Activated CD8-positive, alpha-beta memory T cell treated with anti-CD3 and anti-CD28 coated beads, Interleukin-2, amount 50 U/mL, for 24 hours (primary cell): Measurements from ENCODE around the gene STUB1.
A peak's percentile ranks its signal among the peaks of the same experiment; 100 is the strongest.
"Not testable (repeated sequence)": the region's sequence is repeated elsewhere in the genome, so short reads cannot be mapped to it uniquely, and the experiment has no call there.

Source experiments
- DNase-seq: peaks from one replicate; pipeline ENCODE4 v3.0.0-alpha.2; 2020; ENCODE audit errors: extremely low read depth

Gene STUB1

DNA sequence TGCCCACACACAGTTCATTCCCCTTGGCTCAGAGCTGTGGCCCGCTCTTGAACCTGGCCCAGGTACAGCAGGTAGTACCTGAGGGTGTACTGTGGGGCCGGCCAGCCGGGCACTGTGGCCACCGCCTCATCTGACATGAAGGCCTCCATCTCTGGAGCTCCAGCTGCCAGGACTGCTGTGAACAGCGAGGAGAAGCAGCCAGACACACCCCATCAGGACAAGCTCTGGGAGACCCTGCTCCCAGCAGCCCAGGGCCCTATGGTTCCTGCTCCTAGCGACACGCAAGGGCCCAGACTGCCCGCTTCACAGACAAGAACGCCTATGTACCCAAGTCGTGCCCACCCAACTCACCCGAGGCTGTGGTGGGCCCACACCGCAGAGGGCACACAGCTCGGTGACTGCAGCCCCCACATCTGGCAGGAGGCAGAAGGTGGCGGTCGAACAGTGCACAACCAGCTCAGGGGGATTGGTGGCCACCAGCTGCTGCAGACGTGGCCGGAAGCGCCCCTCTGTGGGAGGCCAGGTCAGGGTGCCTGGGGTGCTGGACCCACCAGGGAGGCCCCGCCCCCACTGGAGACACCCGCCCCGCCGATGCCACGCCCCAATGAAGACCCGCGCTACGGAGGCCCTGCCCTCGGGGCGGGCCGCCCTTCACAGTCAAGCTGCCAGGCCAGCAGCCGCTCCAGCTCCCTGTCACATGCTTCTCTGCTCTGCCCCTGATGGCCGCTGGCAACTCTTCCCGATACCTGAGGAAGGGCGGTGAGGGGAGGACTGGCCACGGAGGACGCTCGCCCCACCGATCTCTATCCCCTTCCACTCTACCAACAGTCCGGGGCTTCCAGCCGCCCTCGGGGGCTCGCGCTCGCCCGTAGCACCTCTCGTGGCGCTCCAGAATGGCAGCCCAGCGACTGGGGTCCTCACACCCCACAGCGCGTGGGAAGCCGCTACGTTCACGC lies 1.1 kb upstream of the STUB1 start:
- no peak for DNase-seq

DNA sequence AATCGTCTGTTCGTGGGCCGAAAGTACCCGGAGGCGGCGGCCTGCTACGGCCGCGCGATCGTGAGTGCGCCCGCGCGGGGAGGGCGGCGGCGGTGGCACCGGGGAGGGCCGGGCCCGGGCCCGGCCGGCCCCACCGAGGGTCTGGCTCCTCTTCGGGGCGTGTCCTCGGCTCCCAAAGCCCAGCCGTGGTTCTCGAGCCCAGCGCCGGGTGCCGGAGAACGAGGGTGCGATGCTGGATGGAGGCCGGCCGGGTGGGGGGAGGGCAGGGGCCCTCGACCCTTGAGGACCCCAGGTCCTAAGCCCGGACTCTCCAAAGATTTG lies 375 bp downstream of the STUB1 start:
- no peak for DNase-seq

DNA sequence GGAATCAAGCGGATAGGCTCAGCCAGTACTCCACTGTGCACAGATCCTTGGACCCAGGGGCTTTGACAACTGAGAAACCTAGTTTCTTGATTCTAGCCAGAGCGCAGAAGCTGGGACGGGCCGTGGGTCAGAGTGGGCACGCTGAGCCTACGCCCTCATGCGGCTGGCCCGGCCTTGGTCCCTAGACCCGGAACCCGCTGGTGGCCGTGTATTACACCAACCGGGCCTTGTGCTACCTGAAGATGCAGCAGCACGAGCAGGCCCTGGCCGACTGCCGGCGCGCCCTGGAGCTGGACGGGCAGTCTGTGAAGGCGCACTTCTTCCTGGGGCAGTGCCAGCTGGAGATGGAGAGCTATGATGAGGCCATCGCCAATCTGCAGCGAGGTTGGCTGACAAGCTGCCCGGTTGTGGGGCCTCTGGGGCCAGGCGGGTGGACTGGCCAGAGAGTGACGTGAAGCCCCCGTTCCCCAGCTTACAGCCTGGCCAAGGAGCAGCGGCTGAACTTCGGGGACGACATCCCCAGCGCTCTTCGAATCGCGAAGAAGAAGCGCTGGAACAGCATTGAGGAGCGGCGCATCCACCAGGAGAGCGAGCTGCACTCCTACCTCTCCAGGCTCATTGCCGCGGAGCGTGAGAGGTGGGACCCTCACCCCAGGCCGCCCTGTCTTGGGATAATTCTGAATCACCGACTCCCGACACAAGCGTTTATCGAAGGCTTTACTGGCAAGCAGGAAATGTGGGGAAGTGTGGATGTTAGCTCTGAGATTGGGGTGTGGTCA lies 946 bp downstream of the STUB1 start:
- DNase-seq = no peak

DNA sequence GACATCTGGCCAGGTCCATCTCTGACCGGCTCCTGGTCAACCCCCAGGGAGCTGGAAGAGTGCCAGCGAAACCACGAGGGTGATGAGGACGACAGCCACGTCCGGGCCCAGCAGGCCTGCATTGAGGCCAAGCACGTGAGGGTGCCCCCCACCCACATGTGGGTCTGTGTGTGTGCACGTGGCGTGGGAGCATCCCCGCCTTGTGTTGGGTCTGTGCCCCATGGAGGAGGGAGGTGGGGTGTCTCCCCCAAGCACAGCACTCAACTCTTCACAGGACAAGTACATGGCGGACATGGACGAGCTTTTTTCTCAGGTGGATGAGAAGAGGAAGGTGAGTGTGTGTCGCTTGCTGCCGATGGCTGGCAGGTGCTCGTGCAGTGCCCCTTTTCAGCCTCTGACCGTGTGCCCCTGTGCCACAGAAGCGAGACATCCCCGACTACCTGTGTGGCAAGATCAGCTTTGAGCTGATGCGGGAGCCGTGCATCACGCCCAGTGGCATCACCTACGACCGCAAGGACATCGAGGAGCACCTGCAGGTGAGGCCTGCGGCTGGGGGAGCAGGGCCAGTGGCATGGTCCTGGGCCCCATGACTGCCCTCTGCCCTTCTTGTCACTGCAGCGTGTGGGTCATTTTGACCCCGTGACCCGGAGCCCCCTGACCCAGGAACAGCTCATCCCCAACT lies 1.7 kb downstream of the STUB1 start:
- no peak for DNase-seq

DNA sequence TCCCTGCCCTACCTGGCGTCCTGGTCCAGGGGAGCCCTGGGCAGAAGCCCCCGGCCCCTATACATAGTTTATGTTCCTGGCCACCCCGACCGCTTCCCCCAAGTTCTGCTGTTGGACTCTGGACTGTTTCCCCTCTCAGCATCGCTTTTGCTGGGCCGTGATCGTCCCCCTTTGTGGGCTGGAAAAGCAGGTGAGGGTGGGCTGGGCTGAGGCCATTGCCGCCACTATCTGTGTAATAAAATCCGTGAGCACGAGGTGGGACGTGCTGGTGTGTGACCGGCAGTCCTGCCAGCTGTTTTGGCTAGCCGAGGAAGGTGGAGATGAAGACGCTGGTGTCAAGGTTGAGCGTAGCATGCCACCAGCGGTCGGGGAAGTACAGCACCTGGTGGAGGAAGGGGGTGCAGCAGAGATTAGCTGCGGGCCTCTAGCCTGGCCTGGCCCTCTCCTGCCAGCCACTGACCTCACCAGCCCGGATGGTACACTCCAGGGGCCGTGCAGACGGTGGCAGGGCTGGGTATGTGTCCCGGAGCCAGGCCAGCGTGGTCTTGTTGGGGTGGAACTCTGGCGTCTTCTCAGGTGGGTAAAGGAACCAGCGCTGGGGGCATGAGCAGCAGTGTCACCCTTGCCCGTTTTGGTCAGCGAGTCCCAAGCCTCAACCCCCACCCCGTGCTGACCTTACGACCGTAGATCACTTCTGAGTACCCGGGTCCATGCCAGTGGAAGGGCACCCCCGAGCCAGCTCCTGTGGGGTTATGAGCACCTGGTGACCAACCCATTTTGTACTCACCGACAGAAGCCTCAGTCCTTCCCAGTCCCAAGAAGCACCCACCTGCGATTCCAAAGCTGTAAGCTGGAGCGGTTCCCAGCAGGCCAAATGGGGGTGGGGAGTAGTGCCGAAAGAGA lies 2.5 kb downstream of the STUB1 start:
- DNase-seq = no peak

DNA sequence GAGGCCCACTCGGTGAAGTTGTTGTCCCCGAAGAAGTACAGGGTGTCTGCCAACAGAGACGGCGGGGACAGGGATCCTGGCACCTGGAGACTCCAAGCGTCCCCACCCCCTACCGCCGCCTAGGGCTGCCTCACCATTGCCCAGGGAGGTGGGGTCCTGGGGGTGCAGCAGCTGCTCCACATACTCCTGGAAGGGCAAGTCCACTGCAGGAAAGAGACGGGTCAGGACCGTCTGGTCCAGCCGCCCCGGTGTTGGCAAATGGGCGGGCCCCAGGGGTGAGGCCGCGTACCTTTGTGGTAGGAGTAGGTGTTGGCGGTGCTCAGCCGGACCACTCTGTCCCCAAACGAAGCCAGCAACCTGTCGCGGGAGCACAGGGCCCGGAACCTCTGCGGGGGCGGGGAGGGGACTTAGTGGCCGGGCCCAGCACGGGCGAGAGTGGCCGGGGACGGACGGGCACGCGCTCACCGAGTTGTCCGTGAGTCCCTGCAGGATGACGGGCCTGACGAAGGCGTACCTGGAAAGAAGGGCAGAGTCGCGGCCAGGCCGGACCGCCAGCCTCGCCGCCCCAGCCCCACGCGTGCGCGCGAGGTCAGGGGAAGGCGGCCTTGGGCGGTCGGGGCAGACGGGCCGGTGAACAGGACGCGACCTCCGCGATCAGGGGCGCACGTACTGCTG lies 3.3 kb downstream of the STUB1 start:
- no peak for DNase-seq

DNA sequence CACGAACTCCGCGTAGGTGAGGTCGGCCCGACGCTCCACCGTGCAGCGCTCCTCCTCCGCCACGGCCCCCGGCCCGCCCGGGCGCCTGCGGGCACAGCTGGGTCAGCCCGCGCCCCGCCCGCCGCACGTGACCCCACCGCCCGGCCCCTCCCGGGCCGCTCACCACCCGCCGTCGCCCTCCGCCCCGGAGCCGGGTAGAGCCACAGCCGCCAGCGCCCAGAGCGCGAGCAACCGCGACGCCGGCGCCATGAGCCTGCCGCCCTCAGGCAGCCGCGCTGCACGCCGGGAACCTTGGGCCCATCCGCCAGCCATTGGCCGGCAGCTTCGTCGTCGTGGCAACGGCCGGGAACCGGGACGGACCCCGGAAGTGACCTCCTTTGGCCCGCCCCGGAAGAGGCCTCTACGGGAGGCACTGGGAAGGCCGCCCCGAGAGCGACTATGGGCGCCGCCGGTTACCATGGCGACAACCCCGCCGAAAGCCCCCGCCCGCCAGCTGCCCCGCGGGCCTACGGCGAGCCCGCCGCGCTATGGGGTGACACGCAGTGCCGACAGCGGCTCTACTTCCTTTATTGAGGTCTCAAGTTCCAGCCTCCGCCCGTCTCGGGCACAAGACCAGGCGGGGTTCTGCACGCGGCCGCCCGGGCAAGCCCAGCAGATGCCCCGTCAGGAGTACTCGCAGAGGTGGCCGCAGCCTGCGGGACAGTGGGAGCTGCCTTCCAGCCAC lies 4.0 kb downstream of the STUB1 start, which contains the start of gene JMJD8:
Gene JMJD8 (minus strand): TSS at position 264 of the 724 bp plus-strand sequence. CDS start 15 bp downstream, at position 249.
- peak; percentile 93 for DNase-seq

DNA sequence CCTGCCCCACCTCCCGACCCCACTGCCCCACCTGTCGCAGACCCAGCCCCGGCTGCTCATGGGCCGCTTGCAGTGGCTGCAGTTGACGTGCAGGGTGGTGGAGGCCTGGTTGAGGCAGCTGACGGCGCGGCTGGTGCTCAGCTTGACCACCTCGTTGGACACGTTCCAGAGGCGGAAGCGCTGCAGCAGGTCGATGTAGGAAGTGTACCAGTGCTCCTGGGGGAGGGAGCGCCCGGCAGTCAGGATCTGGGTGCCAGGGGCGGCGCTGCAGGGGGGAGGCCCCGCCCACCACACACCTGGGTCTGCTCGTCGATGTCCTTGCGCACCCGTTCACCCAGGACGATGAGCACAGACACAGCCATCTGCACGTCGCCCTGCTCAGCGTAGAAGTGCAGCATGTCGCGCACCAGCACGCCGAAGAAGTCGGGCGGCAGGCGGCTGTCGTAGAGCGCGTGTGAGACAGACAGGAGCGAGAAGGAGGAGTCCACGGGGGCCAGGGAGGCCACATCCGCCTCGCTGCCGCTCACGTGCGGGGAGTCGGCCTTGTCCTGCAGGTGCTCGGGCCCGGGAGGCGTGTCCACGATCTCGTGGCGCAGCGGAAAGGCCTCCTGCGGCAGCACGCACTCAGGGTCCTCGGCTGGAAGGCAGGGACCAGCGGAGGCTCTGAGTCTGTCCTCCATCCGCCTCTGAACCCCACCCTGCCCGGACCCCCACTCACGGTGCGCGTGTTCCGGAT lies 4.9 kb downstream of the STUB1 start:
- DNase-seq = no peak

DNA sequence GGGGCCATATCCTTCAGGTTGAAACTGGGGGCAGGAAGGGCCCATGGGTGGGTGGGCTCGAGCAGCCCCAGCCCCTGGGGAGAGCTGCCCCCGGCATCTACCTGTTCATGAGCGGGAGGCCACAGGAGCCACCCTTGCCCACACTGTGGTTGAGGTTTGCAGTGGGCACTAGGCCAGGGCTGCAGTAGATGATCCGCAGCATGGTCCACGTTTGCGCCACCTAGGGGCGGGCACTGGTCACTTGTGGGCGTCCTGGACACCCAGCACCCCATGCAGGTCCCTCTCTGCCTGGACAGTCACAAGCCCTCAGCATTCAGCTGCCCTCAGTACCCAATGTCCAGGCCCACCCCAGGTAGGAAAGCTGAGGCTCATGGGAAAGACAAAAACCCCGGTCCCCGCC lies 5.8 kb downstream of the STUB1 start:
- no peak for DNase-seq

DNA sequence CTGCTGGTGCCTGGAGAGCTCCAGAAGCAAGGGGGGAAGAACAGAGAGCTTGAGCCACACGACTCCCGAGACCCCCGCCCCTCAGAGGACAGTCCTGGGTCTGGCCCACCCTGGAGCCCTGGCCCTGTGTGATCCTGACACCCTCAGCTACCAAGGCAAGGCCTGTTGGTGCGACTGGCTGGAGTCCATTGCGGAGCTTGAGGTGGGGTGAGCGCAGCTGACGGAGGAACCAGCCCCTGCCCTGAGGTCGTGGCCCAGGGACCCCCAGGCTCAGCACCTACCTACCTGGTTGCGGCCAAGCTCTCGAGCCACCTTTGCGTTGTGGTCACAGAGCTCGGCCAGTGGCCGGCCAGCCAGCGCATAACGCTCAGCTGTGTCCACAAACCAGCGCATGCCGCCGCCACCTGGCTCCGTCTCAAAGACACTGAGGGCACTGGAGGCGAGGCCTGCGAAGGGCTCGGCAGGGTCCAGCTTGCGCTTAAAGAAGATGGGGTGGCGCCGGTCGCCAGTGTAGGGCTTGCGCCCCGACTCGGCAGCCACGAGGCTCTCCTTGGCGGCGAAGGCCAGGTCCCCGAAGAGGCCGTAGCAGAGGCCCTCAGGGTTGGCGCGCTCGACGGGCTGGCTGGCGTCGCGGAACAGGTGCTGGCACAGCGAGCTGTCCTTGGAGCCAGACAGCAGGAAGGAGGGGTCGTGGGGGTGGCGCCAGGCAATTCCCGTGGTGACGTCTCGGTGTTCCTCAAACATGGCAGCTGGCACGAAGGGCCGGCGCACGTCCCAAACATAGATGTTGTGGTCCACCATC lies 6.5 kb downstream of the STUB1 start:
- no peak for DNase-seq

DNA sequence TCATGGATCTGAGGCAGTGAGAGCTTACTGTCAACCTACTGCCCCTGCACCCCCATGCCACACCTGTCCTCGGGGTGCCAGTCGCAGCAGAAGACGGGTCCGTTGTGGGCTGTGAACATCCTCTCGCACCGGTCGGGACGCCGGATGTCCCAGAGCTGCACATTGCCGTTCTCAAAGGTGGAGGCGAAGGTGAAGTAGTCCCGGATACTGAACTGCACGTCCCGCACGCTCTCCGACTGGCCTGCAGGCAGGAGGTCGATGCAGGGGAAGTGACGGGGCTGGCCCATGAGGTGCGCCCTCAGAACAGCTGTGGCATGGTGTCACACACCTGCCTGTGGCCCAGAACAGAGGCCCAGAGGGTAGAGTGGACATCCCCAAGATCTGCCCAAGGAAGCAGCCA lies 7.3 kb downstream of the STUB1 start:
- no peak for DNase-seq

DNA sequence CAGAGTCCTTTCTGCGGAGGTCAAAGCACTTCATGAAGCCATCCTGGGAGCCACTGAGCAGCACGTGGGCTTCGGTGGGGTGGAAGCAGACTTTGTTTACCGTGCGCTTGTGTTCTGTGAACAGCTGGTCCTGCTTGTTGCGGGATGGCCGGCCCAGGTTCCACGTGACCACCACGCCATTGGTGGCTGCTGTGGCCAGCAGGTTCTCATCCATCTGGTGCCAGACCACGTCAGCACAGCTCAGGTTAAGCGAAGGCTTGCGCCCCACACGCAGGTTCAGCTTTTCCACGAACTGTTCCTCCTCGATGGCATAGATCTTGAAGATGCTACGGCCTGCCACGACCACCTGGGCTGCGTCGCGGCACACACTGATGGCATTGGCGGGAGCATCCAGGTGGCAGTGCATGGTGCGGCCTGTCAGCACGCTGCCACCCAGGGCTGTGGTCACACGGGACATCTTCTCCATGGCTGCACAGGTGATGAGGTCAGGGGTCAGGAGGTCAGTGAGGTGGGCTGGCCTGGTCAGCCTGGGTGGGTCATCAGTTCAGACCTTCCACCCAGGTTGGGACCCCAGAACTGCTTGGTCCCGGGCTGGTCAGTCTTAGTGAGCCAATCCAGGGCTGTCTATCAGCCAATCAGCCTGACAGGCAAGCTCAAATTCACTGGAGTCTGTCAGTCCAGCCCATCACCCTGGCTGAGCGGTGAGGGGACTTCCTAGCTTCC lies 9.1 kb downstream of the STUB1 start:
- DNase-seq = no peak

DNA sequence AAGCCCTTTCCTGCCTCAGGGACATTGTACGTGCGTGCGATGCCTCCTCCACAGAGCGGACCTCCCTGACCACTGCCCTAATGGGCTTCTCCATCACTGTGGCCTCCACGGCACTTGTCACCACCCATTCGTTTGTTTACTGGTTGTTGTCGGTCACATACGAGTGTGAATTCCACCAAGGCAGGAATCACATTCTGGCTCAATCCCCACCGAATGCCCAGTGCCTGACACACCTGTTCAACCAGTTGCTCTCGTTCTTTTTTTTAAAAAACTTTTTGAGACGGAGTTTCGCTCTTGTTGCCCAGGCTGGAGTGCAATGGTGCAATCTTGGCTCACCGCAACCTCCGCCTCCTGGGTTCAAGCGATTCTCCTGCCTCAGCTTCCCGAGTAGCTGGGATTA lies 11.0 kb downstream of the STUB1 start:
- not testable (repeated sequence) for DNase-seq

DNA sequence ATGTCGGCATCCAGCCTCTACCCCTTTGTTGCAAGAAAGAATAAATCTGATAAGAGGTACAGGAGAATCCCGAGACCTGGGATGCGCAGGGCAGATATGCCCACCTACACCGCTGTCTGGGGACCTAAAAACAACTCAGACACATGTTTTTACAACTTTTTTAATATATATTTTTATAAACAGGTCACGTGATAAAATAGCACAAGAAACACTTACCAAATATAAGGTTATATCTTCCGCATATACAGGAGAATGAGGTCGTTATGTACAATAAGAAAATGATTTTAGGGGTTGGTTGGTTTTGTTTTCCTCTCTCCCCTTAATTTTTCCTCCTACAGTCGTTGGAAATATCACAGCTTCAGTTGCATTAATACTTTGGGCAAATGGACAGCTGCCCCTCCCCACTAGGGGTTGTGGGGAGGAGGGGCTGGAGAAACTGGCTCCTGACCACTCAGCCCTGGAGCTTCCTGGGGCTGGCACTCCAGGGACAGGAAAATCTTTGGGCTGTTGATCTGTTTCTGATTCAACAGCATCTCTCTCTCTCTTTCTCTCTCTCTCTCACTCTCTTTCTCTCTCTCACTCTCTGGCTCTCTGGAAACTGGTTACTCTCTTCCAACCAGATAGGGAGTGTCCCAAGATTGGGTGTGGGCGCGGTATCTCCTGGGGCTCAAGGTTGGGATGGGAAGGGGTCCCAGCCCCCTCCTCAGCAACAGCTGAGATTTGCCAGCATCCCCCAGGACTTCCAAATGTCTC lies 12.3 kb downstream of the STUB1 start:
- no peak for DNase-seq

DNA sequence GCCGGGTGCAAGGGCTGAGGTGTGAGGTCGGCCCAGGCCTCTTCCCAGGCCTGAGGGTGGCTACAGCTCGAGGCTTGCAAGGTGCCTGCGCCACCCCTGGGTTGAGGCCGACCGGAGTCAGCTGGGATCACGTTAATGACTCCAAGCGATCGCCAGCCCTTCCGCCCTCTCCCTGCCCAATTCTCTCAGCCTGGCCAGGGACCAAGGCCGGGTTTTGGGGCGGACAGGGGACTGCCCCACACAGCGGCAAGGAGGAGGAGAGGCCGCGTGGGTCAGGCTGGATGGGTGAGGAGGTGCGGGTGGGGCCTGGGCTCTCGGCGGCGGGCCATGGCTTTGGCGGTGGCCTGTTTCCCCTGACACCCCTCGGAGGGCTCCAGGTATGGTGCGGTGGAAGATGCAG lies 13.2 kb downstream of the STUB1 start:
- no peak for DNase-seq

DNA sequence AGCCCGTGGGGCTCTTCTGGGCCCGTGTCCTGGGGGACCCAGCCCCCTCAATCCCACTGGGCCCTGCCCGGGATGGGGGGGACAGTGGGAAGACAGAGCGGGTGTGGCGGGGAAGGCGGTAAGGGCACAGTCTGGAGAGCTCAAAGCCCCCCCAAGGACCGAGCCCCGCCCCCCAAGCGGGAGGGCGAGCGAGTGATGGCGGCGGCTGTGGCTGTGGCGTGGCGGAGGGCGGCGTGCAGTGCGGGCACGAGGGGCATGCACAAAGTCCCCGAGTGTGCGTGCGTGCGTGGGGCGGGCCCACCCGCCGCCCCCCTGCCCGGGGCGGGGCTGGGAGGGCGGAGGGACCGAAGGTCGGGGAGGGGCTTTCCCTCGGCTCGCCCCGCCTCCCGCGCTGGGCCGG lies 13.6 kb downstream of the STUB1 start:
- no peak for DNase-seq

DNA sequence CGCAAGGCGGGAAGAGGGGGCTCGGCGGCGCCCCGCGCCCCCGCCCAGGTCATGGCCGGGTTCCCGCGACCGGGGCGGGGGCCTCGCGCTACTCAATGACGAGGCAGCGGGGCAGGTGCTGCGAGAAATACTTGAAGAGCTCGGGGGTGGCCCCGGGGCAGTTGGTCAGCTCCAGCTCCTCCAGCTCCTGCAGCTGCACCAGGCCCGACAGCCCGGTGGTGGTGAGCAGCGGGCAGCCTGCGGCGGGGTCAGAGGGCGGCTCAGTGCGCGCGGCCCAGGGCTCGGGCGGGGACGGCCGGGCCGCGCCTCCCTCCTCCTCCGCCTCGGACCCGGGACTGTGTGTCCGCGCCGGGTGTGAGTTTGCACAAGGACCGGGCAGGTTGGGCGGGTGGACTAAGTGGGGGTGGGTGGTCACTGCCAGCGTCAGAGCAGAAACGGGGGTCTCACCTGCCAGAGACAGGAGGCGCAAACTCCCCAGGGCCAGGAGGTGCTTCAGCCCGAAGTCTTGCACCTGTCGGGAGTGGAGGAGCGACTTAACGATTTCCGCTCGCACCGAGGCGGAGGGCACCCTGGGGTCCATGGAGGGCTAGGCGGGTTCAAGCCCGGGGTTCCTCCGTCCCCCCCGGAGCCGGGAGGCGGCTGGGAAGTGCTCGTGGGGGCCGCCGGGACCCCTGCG lies 14.1 kb downstream of the STUB1 start:
- DNase-seq = no peak
